GM12872 (cell line): Measurements from ENCODE around the gene ARL6IP6.

Experiments
- TF ChIP-seq, protein P1 (sequence below): IDR thresholded peaks from 3 replicates; pipeline ENCODE4 v1.5.1; 2011; ENCODE audit warnings: low read depth, mild to moderate bottlenecking, low read length, moderate library complexity; ENCODE audit not compliant: insufficient read depth

ARL6IP6 gene

DNA sequence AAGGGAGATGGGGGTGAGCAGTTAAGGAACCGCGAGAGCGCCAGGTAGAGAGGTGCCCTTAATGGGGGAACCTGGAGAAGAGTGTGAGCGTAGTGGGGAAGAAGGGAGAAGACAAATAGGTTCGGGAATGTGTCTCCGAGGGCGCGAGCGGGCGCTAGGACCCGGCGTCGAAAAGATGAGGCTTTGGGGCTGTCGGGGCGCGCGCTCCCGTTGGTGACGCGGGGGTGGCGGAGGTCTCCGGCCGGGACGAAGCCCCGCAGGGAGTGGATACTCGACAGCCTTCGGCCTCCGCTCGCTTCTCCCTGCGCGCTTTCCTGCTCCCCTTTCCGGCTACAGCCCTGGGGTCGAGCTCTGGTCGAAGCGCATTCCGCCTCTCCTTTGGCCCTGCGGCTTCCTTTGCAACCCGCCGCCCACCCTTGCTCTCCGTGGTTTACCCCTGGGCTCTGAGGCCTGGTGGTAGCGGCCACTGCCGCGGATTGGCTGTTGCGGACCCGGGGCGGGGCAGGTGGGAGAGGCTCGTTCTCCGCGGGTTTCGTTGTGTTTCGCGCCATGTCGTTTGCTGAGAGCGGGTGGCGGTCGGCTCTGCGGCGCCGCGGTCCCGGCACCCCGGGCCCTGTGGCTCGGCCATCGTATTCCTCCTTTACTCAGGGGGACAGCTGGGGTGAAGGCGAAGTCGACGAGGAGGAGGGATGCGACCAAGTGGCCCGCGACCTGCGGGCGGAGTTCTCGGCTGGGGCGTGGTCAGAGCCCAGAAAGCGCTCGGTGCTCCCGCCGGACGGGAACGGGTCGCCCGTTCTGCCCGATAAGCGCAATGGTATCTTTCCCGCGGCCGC is at the start of gene ARL6IP6:
Gene ARL6IP6, plus strand, starts transcription at position 545 of the 833 bp plus-strand sequence. Its CDS starts 5 bp downstream, at position 550.
- TF ChIP-seq, protein P1, sequence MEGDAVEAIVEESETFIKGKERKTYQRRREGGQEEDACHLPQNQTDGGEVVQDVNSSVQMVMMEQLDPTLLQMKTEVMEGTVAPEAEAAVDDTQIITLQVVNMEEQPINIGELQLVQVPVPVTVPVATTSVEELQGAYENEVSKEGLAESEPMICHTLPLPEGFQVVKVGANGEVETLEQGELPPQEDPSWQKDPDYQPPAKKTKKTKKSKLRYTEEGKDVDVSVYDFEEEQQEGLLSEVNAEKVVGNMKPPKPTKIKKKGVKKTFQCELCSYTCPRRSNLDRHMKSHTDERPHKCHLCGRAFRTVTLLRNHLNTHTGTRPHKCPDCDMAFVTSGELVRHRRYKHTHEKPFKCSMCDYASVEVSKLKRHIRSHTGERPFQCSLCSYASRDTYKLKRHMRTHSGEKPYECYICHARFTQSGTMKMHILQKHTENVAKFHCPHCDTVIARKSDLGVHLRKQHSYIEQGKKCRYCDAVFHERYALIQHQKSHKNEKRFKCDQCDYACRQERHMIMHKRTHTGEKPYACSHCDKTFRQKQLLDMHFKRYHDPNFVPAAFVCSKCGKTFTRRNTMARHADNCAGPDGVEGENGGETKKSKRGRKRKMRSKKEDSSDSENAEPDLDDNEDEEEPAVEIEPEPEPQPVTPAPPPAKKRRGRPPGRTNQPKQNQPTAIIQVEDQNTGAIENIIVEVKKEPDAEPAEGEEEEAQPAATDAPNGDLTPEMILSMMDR, result no peak

DNA sequence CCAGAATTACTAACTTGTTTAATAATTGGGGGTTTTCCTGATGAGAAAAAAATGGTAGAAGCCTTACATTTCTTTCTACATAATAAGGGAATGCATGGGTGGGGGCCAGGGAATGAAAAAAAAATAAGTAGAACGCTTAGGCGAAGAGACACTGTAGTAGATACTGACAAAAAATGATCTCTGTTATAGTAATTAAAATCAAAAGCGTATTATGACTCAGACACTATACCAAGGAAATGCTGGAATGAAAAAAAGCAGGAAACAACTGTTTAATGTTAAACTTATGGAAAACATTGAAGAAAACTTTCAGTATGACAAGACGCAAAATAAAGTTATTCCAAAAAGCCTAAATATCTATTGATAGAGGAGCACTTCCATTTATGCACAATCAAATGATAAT is 44.1 kb upstream of the ARL6IP6 start:
- TF ChIP-seq, protein P1, result no peak

DNA sequence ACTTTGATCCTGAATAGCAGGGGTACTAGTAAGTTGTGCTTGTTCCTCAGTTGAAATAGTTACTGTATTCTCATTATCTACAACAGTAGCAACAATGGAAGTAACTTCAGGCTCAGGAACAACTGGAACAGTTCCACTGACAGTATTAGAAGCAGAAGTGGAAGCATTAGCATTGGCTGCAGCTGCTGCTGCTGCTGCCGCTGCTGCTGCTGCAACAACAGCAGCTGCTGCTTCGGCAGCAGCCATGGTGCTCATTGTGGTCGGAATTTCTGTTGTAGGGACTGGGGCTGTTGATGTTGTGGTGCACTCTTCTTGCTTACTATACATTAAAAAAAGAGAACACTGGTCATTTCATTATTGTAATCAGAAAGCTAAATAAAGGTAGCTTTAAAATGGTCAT is 42.0 kb upstream of the ARL6IP6 start:
- TF ChIP-seq, protein P1, result no peak

GRCh38 chr2:152678808-152679207 is 39.6 kb upstream of the ARL6IP6 start:
- TF ChIP-seq, protein P1, result no peak

DNA sequence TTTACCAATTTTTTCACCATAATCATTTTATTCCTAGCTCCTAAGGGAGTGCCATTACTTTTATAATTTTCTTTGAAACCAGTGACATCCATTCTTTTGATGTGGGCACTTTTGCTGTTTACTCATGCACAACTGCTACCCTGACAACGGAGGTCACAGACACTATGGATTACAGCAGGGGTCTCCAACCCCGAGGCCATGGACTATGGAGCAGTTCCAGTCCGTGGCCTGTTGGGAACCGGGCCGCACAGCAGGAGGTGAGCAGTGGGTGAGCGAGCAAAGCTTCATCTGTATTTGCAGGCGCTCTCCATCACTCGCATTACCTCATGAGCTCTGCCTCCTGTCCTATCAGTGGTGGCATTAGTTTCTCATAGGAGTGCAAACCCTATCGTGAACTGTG is 35.8 kb upstream of the ARL6IP6 start:
- TF ChIP-seq, protein P1, result no peak

GRCh38 chr2:152683400-152683799 is 35.0 kb upstream of the ARL6IP6 start:
- TF ChIP-seq, protein P1, result no peak

- TF ChIP-seq, protein P1, result no peak
Observed at GRCh38 chr2:152686321-152686720, 32.1 kb upstream of the ARL6IP6 start.
